ENCODE data around the gene SEC14L2.
"Not testable (repeated sequence)": the region's sequence is repeated elsewhere in the genome, so short reads cannot be mapped to it uniquely, and the experiment has no call there.

Gene SEC14L2

GRCh38 chr22:30460555-30460954, 63.7 kb downstream of the SEC14L2 start:
- DNase-seq, result not testable (repeated sequence)

- no peak for DNase-seq
Observed at GRCh38 chr22:30469165-30469564, 72.3 kb downstream of the SEC14L2 start.

DNA sequence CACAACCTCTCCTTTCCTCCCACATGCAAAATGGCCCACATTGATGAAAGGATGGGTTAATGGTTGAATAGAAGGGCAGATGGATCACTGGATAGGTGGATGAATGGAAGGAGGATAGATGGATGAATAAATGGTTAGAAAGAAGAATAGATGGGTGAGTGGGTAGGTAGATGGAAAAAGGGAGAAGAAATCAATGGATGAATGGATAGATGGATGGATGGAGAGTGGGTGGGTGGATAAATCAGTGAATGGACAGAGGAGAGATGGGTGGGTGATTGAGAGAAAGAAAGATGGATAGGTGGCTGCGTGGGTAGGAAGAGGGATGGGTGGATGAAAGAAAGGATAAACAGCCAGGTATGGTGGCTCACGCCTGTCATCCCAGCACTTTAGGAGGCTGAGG, 73.8 kb downstream of the SEC14L2 start:
- no peak for DNase-seq

DNA sequence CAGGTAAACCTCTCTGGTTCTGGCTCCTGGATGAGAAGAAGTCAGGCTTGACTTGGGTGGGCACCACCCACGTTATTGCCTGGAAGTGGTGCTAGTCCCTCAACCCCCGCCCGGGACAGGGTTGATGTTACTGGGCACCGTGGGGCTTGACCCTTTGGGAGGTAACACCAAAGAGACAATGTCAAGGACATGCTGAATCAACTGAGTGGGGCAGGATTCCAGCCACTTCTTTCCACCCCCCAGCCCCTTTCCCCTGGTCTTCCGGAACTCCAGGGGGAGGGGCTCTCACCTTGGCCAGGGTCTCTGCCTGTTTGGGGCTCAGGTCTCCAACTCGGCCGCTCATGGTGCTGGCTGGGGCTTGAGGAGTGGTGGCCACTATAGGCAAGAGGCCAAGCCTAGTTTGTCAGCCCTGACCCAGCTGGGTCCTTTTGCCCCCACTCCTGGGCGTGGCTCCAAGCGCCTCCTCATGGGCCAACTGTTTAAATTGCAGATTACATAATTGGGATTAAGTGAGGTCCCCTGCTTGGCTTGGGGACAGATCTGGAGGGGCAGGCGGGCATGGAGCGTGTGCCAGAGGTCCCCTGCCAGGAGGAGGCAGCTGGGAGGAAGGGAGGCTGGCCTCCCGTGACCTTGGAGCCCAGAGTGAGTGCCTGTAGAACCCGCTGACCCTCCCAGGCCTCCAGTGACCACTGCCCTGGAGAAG, 74.9 kb downstream of the SEC14L2 start, which contains the start of gene SEC14L3:
Gene SEC14L3 (minus strand): TSS at position 402 of the 703 bp plus-strand sequence. CDS start 59 bp downstream, at position 343.
- DNase-seq, result no peak

GRCh38 chr22:30472994-30473720, 76.3 kb downstream of the SEC14L2 start:
- DNase-seq, result no peak

GRCh38 chr22:30474121-30474520, 77.3 kb downstream of the SEC14L2 start:
- no peak for DNase-seq
